ELF-1 (cell line): ENCODE data around the gene EMC1.
A peak's percentile ranks its signal among the peaks of the same experiment; 100 is the strongest.
"Not testable (repeated sequence)": the region's sequence is repeated elsewhere in the genome, so short reads cannot be mapped to it uniquely, and the experiment has no call there.

Source experiments
- DNase-seq: peaks from one replicate; pipeline ENCODE4 v3.0.0-alpha.2; 2016; ENCODE audit warnings: low read depth, low spot score

The EMC1 gene

GRCh38 chr1:19251305-19252196, at the start of gene EMC1, which contains the start of gene MRTO4:
Gene EMC1, minus strand, starts transcription at chr1:19251524. Its CDS starts 15 bp downstream, at chr1:19251509.
Gene MRTO4, plus strand, starts transcription at chr1:19251805. Its CDS starts 31 bp downstream, at chr1:19251836.
- peak; percentile 89 for DNase-seq

GRCh38 chr1:19300211-19300610, 48.9 kb upstream of the EMC1 start:
- no peak for DNase-seq

- no peak for DNase-seq
Measured at GRCh38 chr1:19294638-19295037, 43.3 kb upstream of the EMC1 start.

GRCh38 chr1:19289244-19289643, 37.9 kb upstream of the EMC1 start:
- DNase-seq, result no peak

GRCh38 chr1:19288324-19289241, 37.3 kb upstream of the EMC1 start, which contains the start of gene AKR7A3:
Gene AKR7A3, minus strand, starts transcription at chr1:19288770. Its CDS starts 61 bp downstream, at chr1:19288709.
- peak; percentile 65 for DNase-seq

- no peak for DNase-seq
Measured at GRCh38 chr1:19287436-19288185, 36.3 kb upstream of the EMC1 start.

GRCh38 chr1:19285807-19286206, 34.5 kb upstream of the EMC1 start:
- DNase-seq, result not testable (repeated sequence)

GRCh38 chr1:19285366-19285765, 34.0 kb upstream of the EMC1 start:
- DNase-seq, result not testable (repeated sequence)

- DNase-seq, result no peak
Measured at GRCh38 chr1:19284881-19285280, 33.6 kb upstream of the EMC1 start.

- DNase-seq, result no peak
Measured at GRCh38 chr1:19283891-19284290, 32.6 kb upstream of the EMC1 start.

- no peak for DNase-seq
Measured at GRCh38 chr1:19274636-19275035, 23.3 kb upstream of the EMC1 start.

GRCh38 chr1:19273844-19274531, 22.7 kb upstream of the EMC1 start:
- peak; percentile 30 for DNase-seq

GRCh38 chr1:19273106-19273843, 22.0 kb upstream of the EMC1 start:
- DNase-seq, result no peak

GRCh38 chr1:19272064-19272463, 20.7 kb upstream of the EMC1 start:
- DNase-seq, result no peak

GRCh38 chr1:19270343-19270730, 19.0 kb upstream of the EMC1 start:
- DNase-seq, result not testable (repeated sequence)

- not testable (repeated sequence) for DNase-seq
Measured at GRCh38 chr1:19269427-19270342, 18.4 kb upstream of the EMC1 start.

GRCh38 chr1:19268445-19268844, 17.1 kb upstream of the EMC1 start:
- no peak for DNase-seq

GRCh38 chr1:19262744-19263143, 11.4 kb upstream of the EMC1 start:
- no peak for DNase-seq

- no peak for DNase-seq
Measured at GRCh38 chr1:19262047-19262446, 10.7 kb upstream of the EMC1 start.
